Left hindlimb (tissue), 1 donor: ENCODE measurements around the gene SMC5.
"Not testable (repeated sequence)": the region's sequence is repeated elsewhere in the genome, so short reads cannot be mapped to it uniquely, and the experiment has no call there.

Experiments
- DNase-seq: peaks from one replicate; pipeline ENCODE4 v3.0.0-alpha.2; 2018

SMC5 gene

DNA sequence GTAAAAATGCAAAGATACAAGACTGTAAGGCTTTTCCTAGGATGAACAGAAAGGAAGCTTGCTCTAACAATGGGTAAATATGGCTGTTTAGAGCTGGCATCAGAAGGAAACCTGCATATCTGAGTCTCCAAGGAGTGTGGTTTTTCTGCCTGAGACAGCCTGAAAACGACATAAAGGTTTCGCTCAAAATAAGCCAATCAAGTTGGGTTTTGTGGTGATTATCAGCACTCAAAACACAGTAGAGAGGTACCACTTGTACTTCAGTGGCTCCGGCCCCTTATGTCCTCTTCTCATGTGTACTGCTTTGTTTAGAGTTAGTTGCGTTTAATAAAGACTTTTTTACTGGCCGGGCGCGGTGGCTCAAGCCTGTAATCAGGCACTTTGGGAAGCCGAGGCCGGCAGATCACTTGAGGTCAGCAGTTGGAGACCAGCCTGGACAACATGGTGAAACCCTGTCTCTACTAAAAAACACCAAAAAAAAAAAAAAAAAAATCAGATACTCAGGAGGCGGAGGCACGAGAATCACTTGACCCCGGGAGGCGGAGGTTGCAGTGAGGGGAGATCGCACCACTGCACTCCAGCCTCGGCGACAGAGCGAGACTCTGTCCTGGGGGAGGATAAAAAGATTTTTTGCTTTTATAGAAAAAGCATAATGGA lies 116.3 kb downstream of the SMC5 start:
- DNase-seq, result no peak

DNA sequence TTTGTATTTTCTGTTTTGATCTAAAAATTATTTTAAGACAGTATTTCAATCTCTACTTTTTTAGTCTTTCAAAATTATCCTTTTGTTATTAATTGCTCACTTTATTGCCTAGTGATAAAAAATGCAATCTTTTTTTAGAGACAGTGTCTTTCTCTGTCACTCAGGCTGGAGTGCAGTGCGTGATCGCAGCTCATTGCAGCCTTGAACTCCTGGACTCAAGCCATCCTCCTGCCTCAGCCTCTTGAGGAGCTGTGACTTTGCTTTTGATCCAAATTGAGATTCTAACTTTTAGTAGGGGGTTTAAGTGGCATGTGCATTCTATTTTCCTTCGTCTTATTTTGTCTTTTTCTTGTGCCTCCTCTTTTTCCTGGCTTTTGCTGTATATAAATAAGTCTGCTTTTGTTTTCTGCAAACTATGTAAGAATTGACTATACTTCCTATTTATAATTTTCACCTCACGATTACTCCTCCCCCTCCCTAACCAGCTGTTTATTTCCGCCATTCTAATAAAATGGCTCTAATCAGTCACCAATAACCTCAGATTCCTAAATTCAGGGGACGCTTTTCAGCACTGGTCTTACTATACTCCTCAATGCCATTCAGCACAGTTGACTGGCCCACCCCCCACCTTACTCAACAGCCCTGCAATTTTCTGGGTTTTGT lies 123.4 kb downstream of the SMC5 start:
- no peak for DNase-seq

DNA sequence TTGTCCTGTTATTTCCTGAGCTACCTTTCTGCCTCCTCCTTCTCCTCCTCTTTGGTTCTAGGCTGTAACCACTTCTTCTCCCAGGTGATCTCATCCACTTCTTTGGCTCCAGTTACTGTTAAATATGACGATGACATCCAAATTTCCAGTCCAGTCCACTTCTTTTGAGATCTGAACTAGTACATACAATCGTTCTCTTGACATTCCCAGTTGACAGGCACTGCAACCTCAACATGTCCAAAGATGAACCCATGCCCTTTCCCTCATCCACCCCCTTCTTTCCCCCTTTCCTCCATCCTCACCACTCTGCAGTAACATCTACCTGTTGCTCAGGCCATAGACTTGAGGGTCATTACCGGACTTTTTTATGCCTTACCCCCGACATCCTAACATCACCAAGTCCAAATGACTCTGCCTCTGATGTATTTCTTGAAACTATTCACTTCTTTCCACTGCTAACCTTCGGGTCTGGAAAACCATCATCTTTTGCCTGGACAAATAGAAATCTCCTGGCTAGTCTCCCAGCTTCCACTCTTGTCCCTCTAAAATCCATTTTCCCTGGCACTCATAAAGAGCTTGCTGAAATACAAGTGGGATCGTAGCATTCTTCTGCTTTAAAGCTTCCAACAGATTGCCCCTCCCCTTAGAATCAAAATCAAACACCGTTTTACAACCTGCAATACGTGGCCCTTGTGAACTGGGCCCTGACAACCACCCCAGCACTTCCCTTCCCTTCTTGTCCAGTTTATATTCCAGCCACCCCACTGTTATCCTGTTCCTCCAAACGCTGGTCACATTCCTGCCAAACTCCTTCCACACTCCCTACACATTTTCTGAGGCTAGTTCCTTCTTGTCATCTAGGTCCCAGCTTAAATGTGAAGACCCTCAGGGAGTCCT lies 124.2 kb downstream of the SMC5 start:
- no peak for DNase-seq

DNA sequence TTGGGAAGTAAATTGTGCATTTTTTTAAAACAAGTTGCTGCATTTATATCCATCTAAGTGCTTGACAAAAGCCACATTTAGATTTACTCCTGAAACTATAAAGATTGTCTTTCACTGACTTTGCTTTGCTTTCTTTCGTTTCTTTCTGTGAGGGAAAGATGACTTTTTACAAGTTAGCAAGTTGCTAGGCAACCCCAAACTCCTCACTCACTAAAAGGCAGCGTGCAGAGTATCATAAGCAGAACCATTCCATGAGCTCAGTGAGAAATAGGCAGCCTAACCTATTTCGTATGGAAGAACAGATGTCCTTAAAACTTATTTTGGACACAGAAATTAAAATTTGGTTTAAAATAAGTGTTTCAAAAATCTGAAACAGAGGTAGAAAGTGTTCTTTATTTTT lies 126.6 kb downstream of the SMC5 start:
- no peak for DNase-seq

DNA sequence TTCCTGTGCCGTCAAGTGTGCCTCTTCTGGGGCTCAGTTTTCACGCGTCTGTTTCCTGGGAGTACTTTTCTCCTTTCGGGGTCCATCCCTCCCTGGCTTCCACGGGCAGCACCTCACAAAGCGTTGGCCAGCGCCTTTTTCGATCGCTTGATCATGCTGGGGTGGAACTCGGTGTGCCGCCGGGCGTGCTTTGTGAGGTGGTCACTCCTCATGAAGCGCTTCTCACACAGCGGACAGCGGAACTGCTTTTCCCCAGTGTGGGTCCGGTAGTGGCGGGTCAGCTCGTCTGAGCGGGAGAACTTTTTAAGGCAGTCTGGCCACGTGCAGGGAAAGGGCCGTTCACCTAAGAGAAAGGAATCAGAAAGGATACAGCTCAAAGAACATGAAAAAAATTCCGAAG lies 128.9 kb downstream of the SMC5 start:
- no peak for DNase-seq

DNA sequence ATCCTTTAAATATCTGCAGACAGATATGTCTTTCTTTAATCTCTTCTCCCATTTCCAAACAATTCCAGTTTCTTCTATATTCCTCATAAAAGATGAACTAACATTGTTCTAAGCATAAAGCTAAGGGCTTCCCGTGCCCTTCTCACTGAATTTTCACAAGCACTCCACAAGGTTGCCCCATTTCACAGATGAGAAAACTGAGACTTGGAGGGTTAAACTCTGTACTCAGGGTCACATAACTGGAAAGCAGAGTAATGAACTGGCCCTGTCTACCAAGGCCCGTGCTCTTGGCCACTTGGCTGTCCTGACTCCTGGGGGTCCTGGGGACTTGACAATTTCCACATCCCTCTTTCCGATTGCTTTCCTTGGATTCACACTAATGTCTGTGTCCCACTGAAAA lies 130.4 kb downstream of the SMC5 start:
- no peak for DNase-seq

DNA sequence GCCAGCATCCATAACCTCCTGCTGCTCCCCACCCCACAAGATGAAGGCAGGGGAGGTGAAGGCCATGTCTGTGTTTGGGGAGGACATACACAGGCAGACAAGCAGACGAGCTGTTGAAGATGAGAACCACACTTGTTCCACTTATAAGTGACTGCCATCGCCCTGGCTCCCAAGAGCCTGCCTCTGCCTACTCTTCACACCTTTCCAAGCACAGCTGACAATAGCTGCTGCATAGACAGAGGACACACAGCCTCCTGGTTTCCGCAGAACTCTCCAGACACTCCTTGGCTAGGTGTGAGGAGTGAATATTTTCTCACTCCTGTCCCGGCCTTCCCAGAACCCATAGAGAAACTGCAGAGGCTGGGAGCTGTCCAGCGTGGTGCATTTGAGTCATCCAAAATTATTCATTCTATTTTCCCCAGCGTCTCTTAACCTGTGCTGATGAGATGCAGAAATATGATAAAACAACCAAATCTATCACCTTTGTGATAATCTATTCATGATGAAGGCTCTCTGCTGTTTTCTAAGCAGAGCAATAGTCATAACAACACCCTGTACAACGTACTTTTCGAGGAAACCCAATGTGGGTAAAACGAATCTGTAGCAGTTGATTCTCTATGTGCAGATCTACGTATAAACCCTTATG lies 131.0 kb downstream of the SMC5 start:
- peak; percentile 38 for DNase-seq

DNA sequence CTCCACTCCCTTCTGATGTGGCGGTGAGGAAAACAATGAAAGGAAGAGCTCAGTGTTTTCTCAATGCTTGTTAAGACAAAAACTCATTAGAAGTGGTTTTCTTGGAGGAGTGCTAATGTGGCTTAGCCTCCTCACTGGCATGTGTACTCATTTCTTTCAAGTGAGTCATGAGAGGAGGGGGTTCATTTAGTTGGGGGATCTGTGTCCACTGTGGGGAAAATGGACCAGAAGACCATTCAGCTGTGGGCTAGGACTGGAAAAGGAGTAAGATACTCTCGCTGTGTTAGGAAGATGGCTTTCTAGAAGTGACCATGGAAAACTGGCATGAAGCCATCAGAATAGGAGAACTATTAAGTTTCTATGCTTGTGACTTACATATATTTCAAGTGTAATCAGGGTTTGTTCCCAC lies 132.2 kb downstream of the SMC5 start:
- no peak for DNase-seq

DNA sequence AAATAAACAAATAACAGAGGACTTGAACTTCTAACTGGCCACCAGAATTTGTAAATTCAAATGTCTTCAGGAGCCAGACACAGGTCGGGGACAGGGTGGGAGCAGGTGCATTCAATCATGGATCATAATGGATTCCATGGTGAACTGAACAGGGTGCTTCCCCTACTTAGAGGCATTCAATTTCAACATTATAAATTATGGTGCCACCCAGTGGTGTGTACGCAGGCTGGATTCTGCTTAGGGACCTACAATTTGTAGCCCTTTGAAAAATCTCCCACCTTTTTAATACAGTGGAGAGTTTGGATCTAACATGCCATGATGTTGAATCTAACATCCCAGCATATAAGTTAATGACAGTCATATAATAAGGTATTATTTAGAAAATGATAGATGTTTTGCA lies 133.4 kb downstream of the SMC5 start:
- no peak for DNase-seq

DNA sequence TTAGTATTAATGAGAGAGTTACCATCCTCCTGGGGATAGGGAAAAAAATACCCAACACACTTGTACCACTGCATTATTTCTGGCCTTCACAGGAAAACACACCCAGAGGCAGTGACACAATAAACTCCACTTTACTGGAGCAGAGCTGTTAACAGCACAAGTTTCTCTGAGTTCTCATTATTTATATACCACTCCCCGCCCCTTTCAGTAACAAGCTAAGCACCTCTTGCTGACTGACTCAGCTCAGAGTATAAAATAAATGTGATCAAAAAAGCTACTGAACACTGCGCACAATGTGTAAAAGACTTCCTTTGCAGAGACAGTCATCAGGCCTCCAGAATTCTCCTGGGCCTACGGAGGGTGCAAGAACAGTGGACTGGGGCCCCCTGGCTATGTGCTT lies 134.1 kb downstream of the SMC5 start:
- DNase-seq, result no peak

DNA sequence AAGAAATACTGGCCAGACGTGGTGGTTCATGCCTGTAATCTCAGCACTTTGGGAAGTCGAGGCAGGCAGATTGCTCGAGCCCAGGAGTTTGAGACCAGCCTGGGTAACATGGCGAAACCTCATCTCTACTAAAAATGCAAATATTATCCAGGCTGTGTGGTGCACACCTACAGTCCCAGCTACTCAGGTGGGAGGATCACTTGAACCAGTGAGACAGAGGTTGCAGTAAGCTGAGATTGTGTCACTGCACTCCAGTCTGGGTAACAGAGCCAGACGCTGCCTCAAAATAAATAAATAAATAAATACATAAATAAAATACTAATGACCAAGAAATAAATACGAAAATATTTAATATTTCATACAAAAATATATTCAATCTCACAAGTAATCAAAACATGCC lies 136.9 kb downstream of the SMC5 start:
- DNase-seq, result no peak

DNA sequence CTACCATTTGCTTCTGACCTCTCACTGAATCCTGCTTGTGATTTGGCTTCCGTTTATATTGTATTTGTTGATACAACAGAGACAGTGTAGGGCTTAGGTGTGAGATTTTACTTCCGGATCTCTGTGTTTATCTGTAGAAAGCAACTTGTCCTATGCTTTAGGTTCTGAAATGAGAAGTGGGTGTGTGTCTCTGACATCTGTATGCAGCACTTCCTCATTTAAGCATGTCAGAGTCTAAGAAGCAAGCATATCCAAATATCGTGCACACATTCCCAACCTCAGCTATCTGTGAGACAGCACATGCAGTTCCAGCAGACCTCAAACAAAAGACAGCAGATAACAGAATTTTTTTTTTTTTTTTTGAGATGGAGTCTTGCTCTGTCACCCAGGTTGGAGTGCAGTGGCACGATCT lies 139.4 kb downstream of the SMC5 start:
- no peak for DNase-seq

DNA sequence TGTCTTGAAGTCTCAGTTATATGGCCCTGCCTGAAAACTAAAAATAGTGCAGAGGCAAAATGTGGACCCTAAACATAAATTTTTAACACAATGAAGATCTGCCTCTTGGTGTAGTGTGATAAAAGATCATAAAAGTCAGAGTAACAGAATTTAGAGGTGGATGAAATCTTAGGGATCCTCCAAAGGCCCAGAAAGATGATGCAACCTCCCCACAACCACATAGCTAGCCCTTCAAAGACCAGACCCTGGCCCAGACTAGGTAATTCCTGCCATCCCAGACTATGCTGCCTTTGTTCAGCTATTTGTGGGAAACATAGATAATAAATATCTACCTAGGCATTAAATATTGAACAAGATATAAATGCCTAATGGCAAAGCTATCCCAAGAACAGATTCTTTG lies 140.4 kb downstream of the SMC5 start:
- DNase-seq, result no peak

DNA sequence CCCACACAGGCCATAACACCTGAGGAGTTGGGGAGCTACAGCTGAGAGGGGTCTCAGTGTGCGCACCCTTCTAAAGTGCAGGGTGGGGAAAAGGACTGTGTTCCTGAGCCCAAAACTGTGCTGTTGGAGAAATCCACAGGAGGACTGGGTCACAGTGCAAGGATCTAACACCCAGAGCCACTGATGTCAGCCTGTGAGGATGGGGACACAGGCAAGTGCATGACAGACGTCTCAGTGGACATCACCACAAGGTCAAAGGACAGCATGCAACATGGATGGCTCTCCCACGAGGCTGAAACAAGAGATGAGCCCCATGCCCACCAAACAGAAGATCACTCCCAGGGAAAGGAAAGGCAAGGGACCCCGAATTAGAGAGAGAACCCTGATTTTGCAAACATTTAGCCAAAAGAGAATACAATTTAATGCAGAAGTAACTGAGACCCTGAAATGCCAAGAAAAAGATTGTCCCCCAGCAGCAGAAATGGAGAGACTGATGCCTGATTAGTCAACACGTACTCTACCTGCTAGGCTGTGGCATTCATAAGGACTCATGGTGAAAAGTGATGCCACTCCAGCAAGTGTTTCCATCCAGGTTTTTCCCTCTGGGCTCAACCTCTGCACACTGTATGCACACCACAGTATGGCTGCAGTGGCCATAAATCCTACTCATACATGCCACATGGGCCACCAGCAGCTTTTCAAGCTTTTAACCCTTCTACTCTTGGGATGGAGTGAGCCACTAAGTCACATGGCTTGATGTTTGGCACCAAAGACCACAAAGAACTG lies 141.5 kb downstream of the SMC5 start:
- no peak for DNase-seq

DNA sequence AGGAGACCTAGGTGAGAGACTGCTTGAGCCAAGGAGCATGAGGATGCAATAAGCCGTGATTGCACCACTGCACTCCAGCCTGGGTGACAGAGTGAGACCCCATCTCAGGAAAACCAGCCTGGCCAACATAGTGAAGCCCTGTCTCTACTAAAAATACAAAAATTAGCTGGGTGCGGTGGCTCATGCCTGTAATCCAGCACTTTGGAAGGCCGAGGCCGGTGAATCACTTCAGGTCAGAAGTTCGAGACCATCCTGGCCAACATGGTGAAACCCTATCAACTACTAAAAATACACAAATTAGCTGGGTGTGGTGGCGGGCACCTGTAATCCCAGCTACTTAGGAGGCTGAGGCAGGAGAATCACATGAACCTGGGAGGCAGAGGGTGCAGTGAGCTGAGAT lies 142.5 kb downstream of the SMC5 start:
- DNase-seq, result not testable (repeated sequence)

DNA sequence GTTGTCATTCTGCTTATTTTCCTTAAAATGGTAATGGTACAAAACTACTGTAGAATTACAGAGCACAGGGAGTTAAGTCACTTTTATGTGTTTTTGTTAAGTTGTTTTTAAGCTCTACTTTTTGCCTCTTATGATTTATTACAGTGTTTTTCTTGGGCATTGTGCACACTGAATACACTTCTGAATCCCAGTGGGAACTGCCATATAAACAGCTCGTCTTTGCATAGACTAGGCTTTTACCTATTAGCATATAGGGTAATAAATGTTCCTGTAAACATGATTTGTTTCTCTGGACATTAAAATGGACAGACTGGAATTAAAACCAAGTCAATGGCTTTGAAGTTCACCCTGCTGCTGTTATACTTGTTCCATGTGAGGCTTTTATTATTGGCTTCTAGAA lies 143.4 kb downstream of the SMC5 start:
- DNase-seq, result no peak

DNA sequence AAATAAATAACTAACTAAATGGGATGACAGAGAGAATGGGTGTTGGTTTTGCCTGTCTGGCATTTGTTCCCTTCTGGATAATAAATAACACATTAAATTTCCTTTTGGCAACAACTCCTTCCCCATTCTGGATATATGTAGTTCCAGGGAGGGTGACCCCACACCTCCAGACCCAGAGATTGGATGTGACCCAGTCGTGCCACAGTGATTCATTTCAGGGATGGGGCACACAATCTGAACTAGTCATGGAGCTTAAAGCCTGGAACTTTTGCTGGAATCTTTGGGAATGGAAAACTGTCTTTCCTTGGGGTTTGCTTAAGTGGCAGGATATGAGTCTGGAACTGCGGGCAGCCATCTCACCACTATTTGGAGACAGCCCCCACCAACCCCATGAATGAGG lies 144.4 kb downstream of the SMC5 start:
- no peak for DNase-seq

DNA sequence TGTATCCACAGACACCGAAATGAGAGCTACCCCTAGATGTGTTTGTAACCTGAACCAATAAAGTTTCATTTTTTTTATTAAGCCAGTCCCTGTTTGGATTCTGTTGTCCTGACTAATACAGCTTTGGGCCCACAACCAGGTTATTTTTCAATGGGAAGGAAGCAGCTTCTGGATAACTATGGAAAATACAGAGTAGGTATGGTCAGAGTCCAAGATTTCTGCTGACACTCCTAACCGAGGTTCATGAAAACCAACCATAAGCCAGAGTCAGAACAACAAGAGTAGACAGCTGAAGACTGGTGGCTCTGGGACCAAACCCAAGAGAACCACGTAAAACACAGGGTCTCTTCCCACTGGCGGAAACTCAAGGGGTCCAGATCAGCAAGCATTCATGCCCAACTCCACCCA lies 144.8 kb downstream of the SMC5 start:
- no peak for DNase-seq

DNA sequence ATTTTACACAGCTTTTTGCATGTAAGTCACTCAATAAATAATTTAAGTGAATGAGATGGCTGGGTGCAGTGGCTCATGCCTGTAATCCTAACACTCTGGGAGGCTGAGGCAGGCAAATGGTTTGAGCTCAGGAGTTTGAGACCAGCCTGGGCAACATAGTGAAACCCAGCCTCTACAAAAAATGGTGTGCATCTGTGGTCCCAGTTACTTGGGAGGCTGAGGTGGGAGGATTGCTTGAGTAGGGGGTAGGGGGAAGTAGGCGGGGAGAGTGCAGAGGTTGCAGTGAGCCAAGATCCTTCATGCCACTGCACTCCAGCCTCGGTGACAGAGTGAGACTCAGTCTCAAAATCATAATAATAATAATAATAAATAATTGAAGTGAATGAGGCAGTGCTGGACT lies 145.5 kb downstream of the SMC5 start:
- no peak for DNase-seq
